Adrenal gland (tissue), 12 donors: ENCODE data around the gene SELENOM. TPM values are rescaled to one million over a fixed set of nuclear protein-coding genes. Genes with fewer than 3 reads are reported as not detected.

Experiments
- DNase-seq, 7 donors: peaks; one replicate each; pipeline ENCODE4 v3.0.0-alpha.2; 2019 to 2020
- H3K27ac ChIP-seq, 5 donors: fragments of 200-600 bp; sonication (generic) in 4 of 5; 1 replicate in 3 of 5; 2 replicates in 2 of 5; pipeline versions ENCODE4 v1.5.1 to v1.8.0; 2016 to 2020; ENCODE audit warnings: mild to moderate bottlenecking in 1 of 5
- H3K27me3 ChIP-seq: fragments of 200-600 bp; 2 replicates; pipeline ENCODE4 v1.8.0; 2021
- H3K36me3 ChIP-seq, 2 donors: fragments of 200-600 bp; replicated peaks in 1 of 2; 1 replicate in 1 of 2; 2 replicates in 1 of 2; pipeline versions ENCODE4 v1.5.1 to v1.8.0; 2018 to 2022
- H3K4me1 ChIP-seq, 2 donors: fragments of 200-600 bp; replicated peaks in 1 of 2; 1 replicate in 1 of 2; 2 replicates in 1 of 2; pipeline versions ENCODE4 v1.5.1 to v1.8.0; 2018 to 2021
- H3K4me3 ChIP-seq, 4 donors: fragments of 200-600 bp; sonication (generic) in 3 of 4; one replicate each; pipeline ENCODE4 v1.5.1; 2016 to 2018
- H3K9me3 ChIP-seq, 3 donors: fragments of 200-600 bp; sonication (generic) in 1 of 3; replicated peaks in 1 of 3; 1 replicate in 2 of 3; 2 replicates in 1 of 3; pipeline versions ENCODE4 v1.5.1 to v1.8.0; 2016 to 2021
- CTCF ChIP-seq, 6 experiments: fragments of 450-650 bp in 4 of 6; fragments of 200-600 bp in 2 of 6; sonication (generic) in 1 of 6; IDR thresholded peaks; 1 replicate in 5 of 6; 2 replicates in 1 of 6; pipeline versions ENCODE4 v1.5.1 to v1.8.0; 2016 to 2021; ENCODE audit warnings: antibody characterized with exemption in 6 of 6, mild to moderate bottlenecking in 2 of 6, moderate library complexity in 1 of 6
- POLR2A ChIP-seq, 2 donors: fragments of 450-650 bp; IDR thresholded peaks; one replicate each; pipeline ENCODE4 v1.6.1; 2017; ENCODE audit warnings: antibody characterized with exemption in 2 of 2, mild to moderate bottlenecking in 2 of 2, moderate library complexity in 1 of 2
- WGBS, 4 donors: extraction: QIAGEN DNeasy Blood & Tissue Kit in 2 of 4; methylation state at CpG; one replicate each; pipeline versions ENCODE4 v1.1.5 to v1.1.7; 2013 to 2017; 5-methylcytosine and 5-hydroxymethylcytosine counted together
- intact Hi-C, 2 donors: fragments of 100-400 bp; cut with DNase I; formaldehyde crosslinking; loops; one replicate each; pipeline versions ENCODE4 v1.14.1 to v1.15.0; 2022 to 2023
- polyA plus RNA-seq, 3 donors: library from polyadenylated mRNA; stranded (reverse); fragments of 200-250 nt in 2 of 3; fragments of 350-450 nt in 1 of 3; fragmentation: Illumina TruSeq in 1 of 3; extraction: RNeasy Lipid Tissue Mini Kit (QIAGEN cat#74804) in 1 of 3; gene quantifications; one replicate each; pipeline ENCODE4 v1.2.3, GENCODE V29; 2013 to 2014
- total RNA-seq, 9 donors: library from RNA; depleted of rRNA in 4 of 9; stranded (reverse); fragments of >200 nt in 4 of 9; fragments of 120-200 nt in 1 of 9; fragmentation: NEBNext Ultra II Directional in 1 of 9; extraction: Animal tissue kit (Norgen Biotek cat#: 25700) in 1 of 9; gene quantifications; one replicate each; pipeline versions ENCODE4 v1.1.0 to v1.2.4, GENCODE V29; 2013 to 2023
- donor health status: healthy with polysubstance abuse.
- donor health status: Bipolar disorder and iron deficiency.
- donor health status: DM: yes; HTN: yes; CAD: no.
- donor health status: DM: no; HTN: no; CAD: no.
- donor health status: DM: no; HTN: no; CAD: no.
- donor health status: DM: yes; HTN: yes; CAD: no.

SELENOM gene
- total and polyA plus RNA-seq, 12 donors = 6.6 to 546 (median 121) TPM

- intact Hi-C loops = loop anchor here in 1 of 2 donors (10.0 kb wide), 1 partner anchor 197 kb away; no protein-coding TSS in a partner anchor
- TF ChIP-seq CTCF (IDR thresholded peaks at IDR 0.05) = no peak
- TF ChIP-seq POLR2A (IDR thresholded peaks at IDR 0.05) = no peak
- WGBS, 4 donors = 88 to 100% (median 89%) methylated on average over 1 to 4 of the region's 4 CpGs
- no peaks in the 10 kb centered on the region for H3K4me1 ChIP-seq
- no peaks in the 10 kb centered on the region for H3K9me3 ChIP-seq
- no peak overlapping the region for H3K4me3 ChIP-seq
- no peaks in the 10 kb centered on the region for H3K27me3 ChIP-seq
- DNase-seq = no peak
- H3K27ac ChIP-seq = no peak overlapping the region
- H3K36me3 ChIP-seq = no peaks in the 10 kb centered on the region
These were observed 34.9 kb upstream of the SELENOM start for GRCh38 chr22:31142285-31142684.

- Histone ChIP-seq H3K4me1 (no peaks in the 10 kb centered on the region), H3K27ac (no peak overlapping the region), H3K27me3 (no peaks in the 10 kb centered on the region), H3K9me3 (no peaks in the 10 kb centered on the region), H3K4me3 (no peak overlapping the region), H3K36me3 (no peaks in the 10 kb centered on the region)
- TF ChIP-seq CTCF (IDR thresholded peaks at IDR 0.05) = no peak
- DNase-seq = no peak
- intact Hi-C loops = loop anchor here in 1 of 2 donors (10.0 kb wide), 1 partner anchor 197 kb away; no protein-coding TSS in a partner anchor
- WGBS, 4 donors = 72 to 87% (median 83%) methylated on average over 2 of the region's 2 CpGs
These were observed 34.2 kb upstream of the SELENOM start for GRCh38 chr22:31141551-31141950.

DNA sequence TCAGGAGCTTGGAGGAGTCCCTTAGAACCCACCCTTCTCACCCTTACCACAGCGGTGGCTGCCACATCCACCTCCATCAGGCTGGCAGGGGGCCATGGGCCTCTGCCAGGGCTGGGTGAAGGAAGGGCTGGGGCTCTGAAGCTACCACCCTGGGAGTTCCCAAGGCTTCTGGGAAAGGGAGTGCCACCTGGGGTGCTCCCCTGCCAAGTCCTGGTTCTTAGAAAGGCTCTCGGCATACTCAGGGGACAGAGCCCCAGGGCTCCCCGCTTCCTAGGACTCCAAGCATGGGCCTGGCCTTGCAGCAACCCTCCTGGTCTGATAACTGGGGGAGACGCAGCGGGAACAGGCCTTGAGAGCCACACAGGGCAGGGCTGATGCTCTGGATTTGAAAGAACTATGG, 33.4 kb upstream of the SELENOM start:
- H3K4me3 ChIP-seq = no peak overlapping the region
- no peaks in the 10 kb centered on the region for H3K36me3 ChIP-seq
- no peaks in the 10 kb centered on the region for H3K4me1 ChIP-seq
- intact Hi-C loops = loop anchor here in 1 of 2 donors (10.0 kb wide), 1 partner anchor 196 kb away; no protein-coding TSS in a partner anchor
- no peak for TF ChIP-seq POLR2A (IDR thresholded peaks at IDR 0.05)
- no peak for TF ChIP-seq CTCF (IDR thresholded peaks at IDR 0.05)
- no peak overlapping the region for H3K27ac ChIP-seq
- 74 to 92% (median 82%) methylated on average over 4 to 5 of the region's 5 CpGs for WGBS, 4 donors
- no peak for DNase-seq
- no peaks in the 10 kb centered on the region for H3K27me3 ChIP-seq
- no peaks in the 10 kb centered on the region for H3K9me3 ChIP-seq

DNA sequence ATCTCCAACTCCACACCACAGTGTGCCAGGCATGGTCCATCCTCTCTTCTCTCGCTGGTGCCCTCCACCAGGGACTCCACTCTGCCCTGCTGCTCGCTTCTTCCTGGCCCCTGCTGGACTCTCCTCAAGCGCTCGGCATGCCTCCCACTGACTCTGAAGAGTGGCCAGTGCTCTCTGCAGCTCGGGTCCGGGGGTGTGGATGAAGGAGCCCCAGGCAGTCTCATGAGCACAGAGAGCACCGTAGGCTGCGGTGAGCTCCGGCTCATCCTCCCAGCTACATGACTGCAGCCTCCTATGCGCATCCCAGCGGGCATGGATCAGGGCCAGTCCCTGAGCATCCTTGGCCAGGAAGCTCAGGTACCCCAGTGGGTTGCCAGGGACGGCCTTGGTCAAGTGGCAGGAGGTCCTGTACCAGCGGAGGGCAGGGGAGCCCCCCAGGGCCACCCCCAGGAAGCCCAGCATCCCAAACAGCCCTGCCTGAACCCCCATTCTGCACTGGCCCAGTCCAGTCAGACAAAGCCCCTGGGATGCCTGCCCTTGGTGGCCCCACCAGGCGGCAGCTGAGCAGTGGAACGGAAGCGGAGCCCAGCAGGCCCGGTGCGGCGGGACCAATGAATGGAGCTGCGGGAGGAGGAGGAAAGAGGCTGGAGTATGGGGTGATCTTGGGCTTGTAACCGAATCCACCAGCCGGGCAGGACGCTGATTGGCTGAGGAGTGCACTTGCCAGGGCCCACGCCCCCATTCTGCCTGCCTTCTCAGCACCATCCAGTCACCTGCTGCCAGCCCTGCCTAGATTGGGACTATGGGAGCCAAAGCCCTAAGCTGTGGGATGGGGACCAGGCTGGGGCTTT, 32.7 kb upstream of the SELENOM start, which contains the start of gene PLA2G3:
PLA2G3 (minus strand) TSS at position 643 of the 851 bp plus-strand sequence; CDS start at position 489, 154 bp downstream.
- Histone ChIP-seq H3K4me3 (no peak within 1 kb of the TSS), H3K36me3 (no peaks in the 10 kb centered on the region), H3K27ac (no peak within 1 kb of the TSS), H3K9me3 (no peaks in the 10 kb centered on the region), H3K4me1 (no peaks in the 10 kb centered on the region), H3K27me3 (no peaks in the 10 kb centered on the region)
- DNase-seq = peak in 1 of 7 donors; percentile 29
- 43 to 48% (median 45%) methylated on average over 18 to 24 of the region's 24 CpGs for whole genome bisulfite sequencing, 4 donors
- intact Hi-C loops = loop anchor here in 1 of 2 donors (10.0 kb wide), 1 partner anchor 195 kb away; no protein-coding TSS in a partner anchor
- no peak for TF ChIP-seq POLR2A (IDR thresholded peaks at IDR 0.05)
- no peak for TF ChIP-seq CTCF (IDR thresholded peaks at IDR 0.05)
